GM19035 (cell line): ENCODE measurements around the gene ZNF774.
"Not testable (repeated sequence)": the region's sequence is repeated elsewhere in the genome, so short reads cannot be mapped to it uniquely, and the experiment has no call there.

Experiments
- ATAC-seq: cut with Tn5 transposase; IDR thresholded peaks from one replicate; pipeline ENCODE4 v1.9.1; 2021; ENCODE audit not compliant: unreplicated experiment

The ZNF774 gene

DNA sequence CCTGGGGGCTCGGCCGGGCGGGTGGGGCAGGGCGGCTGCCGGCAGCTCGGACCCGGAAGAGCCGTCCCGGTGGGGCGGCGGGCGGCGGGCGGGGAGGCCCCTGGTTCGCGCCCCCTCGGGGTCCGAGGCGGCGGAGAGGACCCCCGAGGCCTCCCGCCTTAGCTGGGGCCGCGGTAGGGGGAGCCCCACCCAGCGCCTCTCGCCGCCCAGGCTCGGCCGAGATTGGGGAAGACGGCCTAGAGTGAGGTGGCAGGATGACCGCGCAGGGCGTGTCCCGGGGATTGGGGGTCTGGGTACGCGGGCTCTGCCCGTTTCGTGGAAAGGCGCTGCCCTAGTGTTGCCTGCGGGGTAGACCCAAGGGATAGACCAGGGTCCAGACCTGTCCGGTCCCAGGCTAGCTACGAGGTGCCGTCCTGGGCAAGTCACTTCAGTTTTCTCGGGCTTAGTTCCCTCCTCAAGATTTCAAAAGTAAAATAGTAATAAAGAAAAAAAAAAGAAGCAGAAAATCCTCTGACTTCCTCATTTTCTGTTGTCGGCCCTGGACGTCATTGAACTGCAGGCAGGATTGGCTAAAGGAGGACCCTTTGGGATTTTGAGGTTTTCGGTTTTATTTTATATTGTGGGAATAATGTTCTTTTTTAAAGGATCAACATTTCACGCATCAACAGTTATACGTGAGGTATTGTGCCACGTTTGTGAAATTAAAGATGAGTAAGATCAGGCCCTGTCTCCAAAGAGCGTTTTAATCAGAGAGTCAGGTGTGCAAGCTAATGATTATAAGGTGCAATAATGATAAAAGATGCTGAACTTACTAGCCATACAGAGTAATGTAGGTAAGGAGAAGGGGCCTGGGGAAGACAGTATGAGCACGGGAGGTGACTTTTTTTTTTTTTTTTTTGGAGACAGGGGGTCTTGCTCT is 36.6 kb downstream of the ZNF774 start:
- ATAC-seq, result peak; percentile 54

DNA sequence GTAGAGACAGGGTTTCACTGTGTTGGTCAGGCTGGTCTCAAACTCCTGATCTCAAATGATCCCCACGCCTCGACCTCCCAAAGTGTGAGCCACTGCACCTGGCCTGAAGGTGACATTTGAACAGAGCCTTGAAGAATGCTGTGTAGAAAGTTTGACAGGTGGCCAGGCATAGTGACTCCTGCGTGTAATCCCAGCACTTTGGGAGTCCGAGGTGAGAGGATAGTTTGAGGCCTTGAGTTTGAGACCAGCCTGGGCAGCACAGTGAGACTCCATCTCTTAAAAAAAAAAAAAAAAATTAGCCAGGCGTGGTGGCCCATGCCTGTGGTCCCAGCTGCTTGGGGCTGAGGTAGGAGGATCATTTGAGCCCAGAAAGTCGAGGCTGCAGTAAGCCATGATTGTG is 37.4 kb downstream of the ZNF774 start:
- ATAC-seq, result no peak

GRCh38 chr15:90393040-90393439 is 41.0 kb downstream of the ZNF774 start:
- no peak for ATAC-seq

- no peak for ATAC-seq
These were observed 42.0 kb downstream of the ZNF774 start for GRCh38 chr15:90394074-90394473.

DNA sequence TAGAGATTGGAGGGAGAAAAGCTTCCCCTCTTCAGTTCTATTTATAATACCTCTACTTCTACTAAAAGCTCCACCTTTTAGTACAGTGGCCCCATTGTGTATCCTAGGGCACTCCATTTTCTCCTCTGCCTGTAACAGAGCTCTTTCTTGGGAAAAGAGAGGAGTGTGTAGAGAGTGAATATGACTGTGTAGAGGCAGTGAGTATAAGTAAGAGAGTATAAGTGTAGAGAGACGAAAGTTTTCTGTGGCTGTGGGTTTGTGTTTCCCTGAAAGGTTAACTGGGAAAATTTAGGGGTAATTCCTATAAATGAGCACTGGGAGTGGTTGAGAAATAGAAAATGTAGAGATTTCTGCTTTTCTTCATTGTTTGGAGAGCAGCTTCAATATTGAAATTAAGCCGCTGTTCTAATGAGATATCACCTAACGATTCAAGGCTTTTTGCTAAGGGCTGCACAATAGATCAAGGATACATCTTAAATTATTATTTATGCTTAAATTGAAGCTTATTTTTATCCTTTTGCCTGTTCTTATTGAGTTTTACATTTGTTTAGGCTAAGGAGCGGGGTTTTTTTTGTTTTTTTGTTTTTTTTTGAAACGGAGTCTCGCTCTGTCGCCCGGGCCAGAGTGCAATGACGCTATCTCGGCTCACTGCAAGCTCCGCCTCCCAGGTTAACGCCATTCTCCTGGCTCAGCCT is 42.8 kb downstream of the ZNF774 start:
- ATAC-seq, result no peak

GRCh38 chr15:90396321-90396720 is 44.2 kb downstream of the ZNF774 start:
- ATAC-seq, result no peak

GRCh38 chr15:90400005-90400758 is 48.1 kb downstream of the ZNF774 start:
- no peak for ATAC-seq

DNA sequence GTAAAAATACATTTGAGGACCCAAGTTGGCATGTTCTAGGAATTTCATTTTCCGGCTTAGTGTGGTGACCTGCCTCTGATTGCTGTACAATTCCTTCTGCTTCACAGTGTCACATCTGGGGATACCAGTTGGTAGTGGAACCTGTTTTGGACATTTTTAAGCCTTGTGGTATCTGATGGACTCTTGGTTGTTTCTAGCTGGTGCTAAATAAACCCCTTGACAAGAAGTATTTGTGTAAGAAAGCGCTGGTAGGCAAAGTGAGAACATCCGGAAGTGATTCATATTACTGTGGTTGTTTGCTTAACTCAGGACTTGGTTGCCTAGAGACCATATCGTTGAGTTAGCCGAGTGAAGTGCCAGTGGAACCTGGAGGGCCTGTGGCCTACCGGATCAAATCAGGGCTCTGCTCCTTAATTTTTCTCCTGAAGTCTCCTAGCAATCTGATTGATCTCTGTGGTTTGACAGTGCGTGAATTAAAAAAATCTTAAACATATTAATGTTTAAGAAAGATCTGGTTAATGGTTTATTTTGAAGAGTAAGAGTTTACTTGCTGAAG is 48.8 kb downstream of the ZNF774 start:
- ATAC-seq, result peak; percentile 100

GRCh38 chr15:90401495-90401894 is 49.4 kb downstream of the ZNF774 start:
- ATAC-seq, result no peak

GRCh38 chr15:90402223-90402622 is 50.1 kb downstream of the ZNF774 start:
- ATAC-seq, result no peak

DNA sequence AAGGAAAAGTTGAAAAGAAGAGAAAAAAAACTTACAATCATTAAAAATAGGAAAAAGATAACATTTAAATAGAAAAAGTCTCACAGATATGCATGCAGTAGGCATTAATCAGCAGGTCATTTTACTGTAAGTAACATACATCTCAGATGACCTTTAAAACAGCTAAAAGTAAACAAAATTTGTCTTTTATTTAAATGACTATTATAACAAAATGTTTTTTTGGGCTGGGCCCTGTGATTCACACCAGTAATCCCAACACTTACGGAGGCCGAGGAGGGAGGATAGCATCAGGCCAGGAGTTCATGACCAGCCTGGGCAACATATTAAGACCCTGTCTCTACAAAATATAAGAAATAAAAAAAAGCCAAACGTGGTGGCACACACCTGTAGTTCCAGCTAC is 50.7 kb downstream of the ZNF774 start:
- ATAC-seq, result no peak

DNA sequence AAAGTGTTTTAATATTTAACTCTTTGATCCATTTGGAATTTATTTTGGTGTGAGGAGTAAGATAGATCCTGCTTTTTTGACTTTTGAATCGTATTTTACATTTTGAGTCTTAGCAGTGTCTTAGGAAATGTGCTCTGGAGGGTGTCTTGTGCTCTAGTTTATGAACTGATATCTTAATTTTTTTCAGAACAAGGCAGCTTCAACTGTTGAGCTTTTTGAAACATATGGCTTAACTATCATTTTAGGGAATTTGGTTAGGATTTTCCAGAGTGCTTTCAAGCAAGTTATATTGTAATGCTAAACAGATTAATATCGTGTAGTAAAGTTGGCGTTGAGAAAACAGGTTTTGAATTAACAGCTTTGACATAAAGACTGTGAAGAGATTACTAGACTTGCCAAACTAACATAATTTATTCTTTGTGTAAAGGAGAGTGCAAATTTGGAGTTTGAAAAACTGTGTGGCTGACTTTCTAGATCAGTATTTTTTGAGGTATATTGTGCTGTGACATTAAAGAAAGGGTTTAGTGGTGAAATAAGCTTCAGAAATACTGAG is 53.0 kb downstream of the ZNF774 start:
- no peak for ATAC-seq

GRCh38 chr15:90407336-90407735 is 55.3 kb downstream of the ZNF774 start:
- no peak for ATAC-seq

DNA sequence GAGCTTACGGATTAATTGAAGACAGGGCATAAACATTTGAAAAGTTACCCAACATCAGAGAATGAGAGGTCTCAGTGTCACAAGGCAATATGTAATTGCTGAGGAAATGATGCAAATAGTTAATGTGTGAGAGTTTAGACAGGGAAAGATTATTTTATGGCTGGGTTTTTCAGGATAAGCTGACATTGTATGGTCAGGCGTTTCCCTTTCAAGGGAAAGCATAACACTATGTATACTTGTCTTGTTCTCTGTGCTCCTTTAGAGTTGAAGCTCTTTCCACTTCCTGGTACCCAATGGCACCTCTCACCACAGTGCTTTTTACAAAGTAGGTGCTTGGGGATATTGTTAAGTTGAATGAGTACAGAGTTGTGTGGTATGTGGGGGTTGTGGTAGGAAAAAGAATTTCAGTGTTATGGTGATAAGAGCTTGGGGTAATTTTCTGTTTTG is 55.8 kb downstream of the ZNF774 start:
- ATAC-seq, result no peak

- ATAC-seq, result no peak
These were observed 56.6 kb downstream of the ZNF774 start for GRCh38 chr15:90408657-90409056.

GRCh38 chr15:90409587-90409986 is 57.5 kb downstream of the ZNF774 start:
- ATAC-seq, result not testable (repeated sequence)

DNA sequence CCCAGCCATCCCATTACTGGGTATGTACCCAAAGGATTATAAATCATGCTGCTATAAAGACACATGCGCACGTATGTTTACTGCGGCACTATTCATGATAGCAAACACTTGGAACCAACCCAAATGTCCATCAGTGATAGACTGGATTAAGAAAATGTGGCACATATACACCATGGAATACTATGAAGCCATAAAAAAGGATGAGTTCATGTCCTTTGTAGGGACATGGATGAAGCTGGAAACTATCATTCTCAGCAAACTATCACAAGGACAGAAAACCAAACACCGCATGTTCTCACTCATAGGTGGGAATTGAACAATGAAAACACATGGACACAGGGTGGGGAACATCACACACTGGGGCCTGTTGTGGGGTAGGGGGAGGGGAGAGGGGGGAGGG is 58.2 kb downstream of the ZNF774 start:
- ATAC-seq, result not testable (repeated sequence)

GRCh38 chr15:90411176-90411575 is 59.1 kb downstream of the ZNF774 start:
- no peak for ATAC-seq
